GM23338 (cell line): ENCODE measurements around the gene DPF3. TPM values are rescaled to one million over a fixed set of nuclear protein-coding genes. Genes with fewer than 3 reads are reported as not detected.

ENCODE experiments used
- ATAC-seq: fragments of 200-7000 bp; cut with Tn5 transposase; 3 replicates; pipeline ENCODE4 v1.9.1; 2020
- DNase-seq: peaks from one replicate; pipeline ENCODE4 v3.0.0-alpha.2; 2015; ENCODE audit warnings: low spot score
- H2AFZ ChIP-seq: fragments of 200-600 bp; sonication (generic); 2 replicates; pipeline ENCODE4 v1.8.0; 2016; ENCODE audit warnings: antibody characterized with exemption, mild to moderate bottlenecking, moderate library complexity
- H3F3A ChIP-seq: fragments of 200-600 bp; sonication (generic); replicated peaks from 2 replicates; pipeline ENCODE4 v1.8.0; 2017; ENCODE audit warnings: antibody characterized with exemption, mixed run types, low read depth
- H3K27ac ChIP-seq: fragments of 200-600 bp; sonication (generic); 2 replicates; pipeline ENCODE4 v1.6.1; 2016; ENCODE audit warnings: low read depth
- H3K27me3 ChIP-seq: fragments of 200-600 bp; sonication (generic); 2 replicates; pipeline ENCODE4 v1.8.0; 2016; ENCODE audit warnings: mild to moderate bottlenecking, mixed run types, moderate library complexity; ENCODE audit not compliant: insufficient read depth
- H3K36me3 ChIP-seq: fragments of 200-600 bp; sonication (generic); 2 replicates; pipeline ENCODE4 v1.8.0; 2016; ENCODE audit warnings: mild to moderate bottlenecking; ENCODE audit not compliant: insufficient read depth
- H3K4me1 ChIP-seq: fragments of 200-600 bp; sonication (generic); 2 replicates; pipeline ENCODE4 v1.8.0; 2016; ENCODE audit warnings: mild to moderate bottlenecking, moderate library complexity; ENCODE audit not compliant: insufficient read depth
- H3K4me2 ChIP-seq: fragments of 200-600 bp; sonication (generic); 2 replicates; pipeline ENCODE4 v1.7.1; 2017; ENCODE audit warnings: mixed run types
- H3K4me3 ChIP-seq: fragments of 200-600 bp; sonication (generic); 2 replicates; pipeline ENCODE4 v1.6.1; 2016; ENCODE audit warnings: mixed run types
- H3K79me2 ChIP-seq: fragments of 200-600 bp; sonication (generic); replicated peaks from 2 replicates; pipeline ENCODE4 v1.8.0; 2017; ENCODE audit warnings: mild to moderate bottlenecking; ENCODE audit not compliant: insufficient read depth
- H3K9me2 ChIP-seq: fragments of 200-600 bp; sonication (generic); 2 replicates; pipeline ENCODE4 v1.8.0; 2017; ENCODE audit not compliant: insufficient read depth
- H4K20me1 ChIP-seq: fragments of 200-600 bp; sonication (generic); replicated peaks from 2 replicates; pipeline ENCODE4 v1.8.0; 2017; ENCODE audit warnings: mild to moderate bottlenecking; ENCODE audit not compliant: insufficient read depth
- H3K27ac Mint-ChIP-seq: 2 replicates; pipeline ENCODE4 v1.8.0; 2020; ENCODE audit warnings: inconsistent platforms, mild to moderate bottlenecking, moderate library complexity, mixed read lengths
- H3K27me3 Mint-ChIP-seq: 3 replicates; pipeline ENCODE4 v1.8.0; 2022; ENCODE audit warnings: low read depth, mild to moderate bottlenecking, moderate library complexity, mixed read lengths, inconsistent platforms; ENCODE audit not compliant: insufficient read depth, poor library complexity
- H3K36me3 Mint-ChIP-seq: 3 replicates; pipeline ENCODE4 v1.8.0; 2021; ENCODE audit warnings: low read depth, mild to moderate bottlenecking, inconsistent platforms, moderate library complexity, mixed read lengths
- H3K4me1 Mint-ChIP-seq: 3 replicates; pipeline ENCODE4 v1.8.0; 2020; ENCODE audit warnings: mild to moderate bottlenecking, inconsistent platforms, mixed read lengths
- H3K4me3 Mint-ChIP-seq: 3 replicates; pipeline ENCODE4 v1.8.0; 2021; ENCODE audit warnings: moderate library complexity, mild to moderate bottlenecking, inconsistent platforms, mixed read lengths
- H3K9me3 Mint-ChIP-seq: 3 replicates; pipeline ENCODE4 v1.8.0; 2020; ENCODE audit warnings: moderate library complexity, mild to moderate bottlenecking, inconsistent platforms, mixed read lengths
- CTCF ChIP-seq, 2 experiments: fragments of 200-600 bp in 1 of 2; sonication (generic) in 1 of 2; conservative IDR thresholded peaks; 2 replicates each; pipeline versions ENCODE4 v1.5.1 to v1.6.1; 2016 to 2017; ENCODE audit warnings: antibody characterized with exemption in 2 of 2, low read depth in 2 of 2, mild to moderate bottlenecking in 2 of 2, moderate library complexity in 1 of 2
- EZH2phosphoT487 ChIP-seq: fragments of 200-600 bp; sonication (generic); IDR thresholded peaks from one replicate; pipeline ENCODE4 v1.8.1; 2018; ENCODE audit warnings: antibody characterized with exemption; ENCODE audit not compliant: unreplicated experiment
- JUNB ChIP-seq: IDR thresholded peaks from one replicate; pipeline ENCODE4 v1.6.1; 2016; ENCODE audit warnings: antibody characterized with exemption; ENCODE audit not compliant: unreplicated experiment
- NANOG ChIP-seq: IDR thresholded peaks from 2 replicates; pipeline ENCODE4 v1.6.1; 2016; ENCODE audit warnings: antibody characterized with exemption, borderline replicate concordance
- POLR2AphosphoS5 ChIP-seq: IDR thresholded peaks from 2 replicates; pipeline ENCODE4 v1.6.1; 2016; ENCODE audit warnings: antibody characterized with exemption, low read depth
- STAT1 ChIP-seq: IDR thresholded peaks from one replicate; pipeline ENCODE4 v1.6.1; 2016; ENCODE audit warnings: antibody characterized with exemption; ENCODE audit not compliant: unreplicated experiment
- ZNF114 ChIP-seq: fragments of 250-450 bp; sonication (Bioruptor Pico); IDR thresholded peaks from 2 replicates; pipeline ENCODE4 v1.5.0; 2020; ENCODE audit warnings: mild to moderate bottlenecking, moderate library complexity
- ZNF331 ChIP-seq: fragments of 250-450 bp; sonication (Bioruptor Pico); IDR thresholded peaks from 2 replicates; pipeline ENCODE4 v1.5.0; 2020; ENCODE audit warnings: low read depth, mild to moderate bottlenecking, moderate library complexity
- ZNF462 ChIP-seq: fragments of 250-450 bp; sonication (Bioruptor Pico); IDR thresholded peaks from 2 replicates; pipeline ENCODE4 v1.5.0; 2020; ENCODE audit warnings: mild to moderate bottlenecking, moderate library complexity
- polyA plus RNA-seq: library from polyadenylated mRNA; unstranded; fragments of >200 nt; fragmentation: Nextera tagmentation; extraction: Ambion mirVana; gene quantifications from 2 replicates; pipeline ENCODE4 v1.2.1, GENCODE V29; 2016
- total RNA-seq: library from RNA; depleted of rRNA; stranded (reverse); fragments of >200 nt; shearing (Covaris generic); gene quantifications from 2 replicates; pipeline ENCODE4 v1.2.3, GENCODE V29; 2014

Gene DPF3
- total and polyA plus RNA-seq, 2 experiments from 2014 or later: 0.18 to 1.0 TPM

GRCh38 chr14:72888192-72888591 lies 5.7 kb downstream of the DPF3 start:
- Mint-ChIP-seq H3K27me3 (peaks cover 31% of the 10 kb centered on the region), H3K9me3 (peaks cover 15% of the 10 kb centered on the region; the same call in 2 of the 3 replicates), H3K4me3 (no peak overlapping the region; the same call in 2 of the 3 replicates), H3K36me3 (peaks cover 4% of the 10 kb centered on the region), H3K27ac (no peak overlapping the region), H3K4me1 (peaks cover 51% of the 10 kb centered on the region)
- H3K27ac ChIP-seq: no peak overlapping the region
- peak overlapping the region; percentile 48 for H3K4me2 ChIP-seq
- no peaks in the 10 kb centered on the region for H3K36me3 ChIP-seq
- H3K27me3 ChIP-seq: peaks cover 39% of the 10 kb centered on the region
- no peak overlapping the region for H2AFZ ChIP-seq
- peaks cover 46% of the 10 kb centered on the region for H3K4me1 ChIP-seq
- no peak for ATAC-seq
- TF ChIP-seq POLR2AphosphoS5 (no peak), ZNF331 (no peak), JUNB (no peak), STAT1 (no peak), ZNF462 (CRISPR knock-in tag) (no peak), EZH2phosphoT487 (no peak), CTCF (conservative IDR thresholded peaks at IDR 0.05; ENCODE audit: low read depth in 2 of 2) (no peak), NANOG (no peak), ZNF114 (CRISPR knock-in tag) (no peak)
- 0 out of 2 replicates have a peak, but pooled peaks cover 13% of the 10 kb centered on the region for H3K9me2 ChIP-seq
- no peak for DNase-seq
- H3K4me3 ChIP-seq: no peak overlapping the region
- no peaks in the 10 kb centered on the region for H3F3A ChIP-seq
- no peaks in the 10 kb centered on the region for H3K79me2 ChIP-seq
- H4K20me1 ChIP-seq: no peaks in the 10 kb centered on the region
